Myocyte (in vitro differentiated cells): ENCODE data around the gene FOSB. TPM values are rescaled to one million over a fixed set of nuclear protein-coding genes. Genes with fewer than 3 reads are reported as not detected.

Experiments used
- DNase-seq: peaks from one replicate; pipeline ENCODE4 v3.0.0-alpha.2; 2012; ENCODE audit warnings: low read depth
- total RNA-seq: library from RNA; depleted of rRNA; stranded (reverse); fragments of >200 nt; gene quantifications from 2 replicates; pipeline ENCODE4 v1.2.3, GENCODE V29; 2014

The FOSB gene
- total RNA-seq, 1 donor from 2014 or later, result 4.1 TPM

- no peak for DNase-seq
Measured at GRCh38 chr19:45442408-45442777, 25.4 kb upstream of the FOSB start.

GRCh38 chr19:45442778-45443461 is 24.9 kb upstream of the FOSB start:
- no peak for DNase-seq

- peak; percentile 92 for DNase-seq
Measured at GRCh38 chr19:45443462-45444317, 24.1 kb upstream of the FOSB start.

GRCh38 chr19:45444318-45445041 is 23.3 kb upstream of the FOSB start:
- DNase-seq, result peak; percentile 89

GRCh38 chr19:45445139-45445538 is 22.7 kb upstream of the FOSB start:
- no peak for DNase-seq

GRCh38 chr19:45446295-45446694 is 21.5 kb upstream of the FOSB start:
- DNase-seq, result no peak

- DNase-seq, result no peak
Measured at GRCh38 chr19:45446944-45447343, 20.9 kb upstream of the FOSB start.

GRCh38 chr19:45448425-45448756 is 19.4 kb upstream of the FOSB start:
- no peak for DNase-seq

- DNase-seq, result no peak
Measured at GRCh38 chr19:45448887-45449299, 18.9 kb upstream of the FOSB start.

- no peak for DNase-seq
Measured at GRCh38 chr19:45450012-45450333, 17.8 kb upstream of the FOSB start.

GRCh38 chr19:45451131-45451849 is 16.5 kb upstream of the FOSB start:
- peak; percentile 47 for DNase-seq

- no peak for DNase-seq
Measured at GRCh38 chr19:45451850-45452387, 15.9 kb upstream of the FOSB start.

- DNase-seq, result peak; percentile 99
Measured at GRCh38 chr19:45455707-45456499, 11.9 kb upstream of the FOSB start.

- DNase-seq, result no peak
Measured at GRCh38 chr19:45456500-45456815, 11.3 kb upstream of the FOSB start.

- DNase-seq, result no peak
Measured at GRCh38 chr19:45457776-45458175, 10.0 kb upstream of the FOSB start.

- no peak for DNase-seq
Measured at GRCh38 chr19:45460807-45461347, 6.9 kb upstream of the FOSB start.

- no peak for DNase-seq
Measured at GRCh38 chr19:45462174-45462573, 5.6 kb upstream of the FOSB start.

- DNase-seq, result no peak
Measured at GRCh38 chr19:45463241-45463640, 4.6 kb upstream of the FOSB start.

- no peak for DNase-seq
Measured at GRCh38 chr19:45464274-45464673, 3.5 kb upstream of the FOSB start.

- DNase-seq, result no peak
Measured at GRCh38 chr19:45464852-45465441, 2.8 kb upstream of the FOSB start.
